ENCODE results near the gene BBS12.

BBS12 gene

GRCh38 chr4:122771724-122772123 is 39.2 kb downstream of the BBS12 start:
- DNase-seq (ENCODE audit: insufficient read length, low spot score) (no peak), FAIRE-seq (no peak)
- TF ChIP-seq POLR2A (IDR thresholded peaks at IDR 0.05; ENCODE audit: low read depth, low read length) (no peak), POU2F2 (IDR thresholded peaks at IDR 0.05; ENCODE audit: low read depth, low read length) (no peak), SPI1 (IDR thresholded peaks at IDR 0.05; ENCODE audit: low read depth, low read length) (no peak), PAX5 (IDR thresholded peaks at IDR 0.05; ENCODE audit: insufficient read depth, low read length, severe bottlenecking) (no peak), POLR2AphosphoS5 (IDR thresholded peaks at IDR 0.05; ENCODE audit: low read depth, low read length) (no peak), TAF1 (IDR thresholded peaks at IDR 0.05; ENCODE audit: low read depth, low read length) (no peak)

DNA sequence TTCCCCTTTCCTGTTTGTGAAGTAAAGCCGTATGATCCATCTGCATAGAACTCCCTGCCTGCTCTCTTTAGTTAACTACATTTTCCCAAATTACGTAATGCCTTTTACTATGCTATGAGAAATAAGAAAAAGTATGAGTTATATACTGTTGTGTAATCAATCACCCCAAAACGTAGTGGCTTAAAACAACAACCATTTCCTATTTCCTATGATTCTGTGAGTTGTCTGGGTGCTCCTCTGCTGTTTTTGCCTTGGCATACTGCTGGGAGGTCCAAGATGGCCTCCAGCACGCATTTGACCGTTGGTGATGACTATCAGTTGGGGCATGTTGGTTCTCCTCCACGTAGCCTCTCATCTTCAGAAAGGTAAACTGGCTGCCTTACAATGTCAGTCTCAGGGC is 39.8 kb downstream of the BBS12 start:
- FAIRE-seq = no peak
- no peak for DNase-seq (ENCODE audit: insufficient read length, low spot score)
- TF ChIP-seq POLR2AphosphoS5 (IDR thresholded peaks at IDR 0.05; ENCODE audit: low read depth, low read length) (no peak), POLR2A (IDR thresholded peaks at IDR 0.05; ENCODE audit: low read depth, low read length) (no peak), TAF1 (IDR thresholded peaks at IDR 0.05; ENCODE audit: low read depth, low read length) (no peak), SPI1 (IDR thresholded peaks at IDR 0.05; ENCODE audit: low read depth, low read length) (no peak), POU2F2 (IDR thresholded peaks at IDR 0.05; ENCODE audit: low read depth, low read length) (no peak), PAX5 (IDR thresholded peaks at IDR 0.05; ENCODE audit: insufficient read depth, low read length, severe bottlenecking) (no peak)

GRCh38 chr4:122772986-122773385 is 40.5 kb downstream of the BBS12 start:
- TF ChIP-seq SPI1 (IDR thresholded peaks at IDR 0.05; ENCODE audit: low read depth, low read length) (no peak), POLR2AphosphoS5 (IDR thresholded peaks at IDR 0.05; ENCODE audit: low read depth, low read length) (no peak), PAX5 (IDR thresholded peaks at IDR 0.05; ENCODE audit: insufficient read depth, low read length, severe bottlenecking) (no peak), POU2F2 (IDR thresholded peaks at IDR 0.05; ENCODE audit: low read depth, low read length) (no peak), TAF1 (IDR thresholded peaks at IDR 0.05; ENCODE audit: low read depth, low read length) (no peak), POLR2A (IDR thresholded peaks at IDR 0.05; ENCODE audit: low read depth, low read length) (no peak)
- FAIRE-seq (no peak), DNase-seq (ENCODE audit: insufficient read length, low spot score) (no peak)

- no peak for TF ChIP-seq SPI1 (IDR thresholded peaks at IDR 0.05; ENCODE audit: low read depth, low read length)
- TF ChIP-seq POLR2A (IDR thresholded peaks at IDR 0.05; ENCODE audit: low read depth, low read length) = no peak
- TF ChIP-seq POU2F2 (IDR thresholded peaks at IDR 0.05; ENCODE audit: low read depth, low read length) = no peak
- no peak for TF ChIP-seq POLR2AphosphoS5 (IDR thresholded peaks at IDR 0.05; ENCODE audit: low read depth, low read length)
- DNase-seq (ENCODE audit: insufficient read length, low spot score) (no peak), FAIRE-seq (no peak)
Observed at GRCh38 chr4:122775039-122775438, 42.5 kb downstream of the BBS12 start.

- FAIRE-seq (no peak), DNase-seq (ENCODE audit: insufficient read length, low spot score) (no peak)
- TF ChIP-seq POLR2A (IDR thresholded peaks at IDR 0.05; ENCODE audit: low read depth, low read length) = no peak
- no peak for TF ChIP-seq PAX5 (IDR thresholded peaks at IDR 0.05; ENCODE audit: insufficient read depth, low read length, severe bottlenecking)
- no peak for TF ChIP-seq POLR2AphosphoS5 (IDR thresholded peaks at IDR 0.05; ENCODE audit: low read depth, low read length)
- TF ChIP-seq POU2F2 (IDR thresholded peaks at IDR 0.05; ENCODE audit: low read depth, low read length) = no peak
- TF ChIP-seq TAF1 (IDR thresholded peaks at IDR 0.05; ENCODE audit: low read depth, low read length) = no peak
- no peak for TF ChIP-seq SPI1 (IDR thresholded peaks at IDR 0.05; ENCODE audit: low read depth, low read length)
Observed at GRCh38 chr4:122775987-122776836, 43.7 kb downstream of the BBS12 start.

DNA sequence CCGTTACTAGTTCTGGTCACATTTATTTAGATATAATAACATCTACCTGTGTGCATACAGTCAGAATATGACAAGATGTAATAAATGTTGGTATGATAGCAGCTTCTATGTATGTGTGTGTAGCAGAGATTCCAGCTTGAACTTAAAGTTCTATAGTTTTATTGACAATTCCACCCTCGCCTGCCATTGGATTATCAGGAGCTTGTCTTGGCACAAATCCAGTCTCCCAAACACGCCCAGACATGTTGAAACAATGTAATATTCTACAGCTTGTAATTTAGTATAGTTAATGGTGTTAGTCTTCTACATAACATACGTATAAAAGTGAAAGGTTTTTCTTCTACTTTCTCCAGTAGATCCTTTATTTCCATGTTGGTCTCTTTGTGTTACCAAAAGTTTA is 44.4 kb downstream of the BBS12 start:
- FAIRE-seq = no peak
- TF ChIP-seq SPI1 (IDR thresholded peaks at IDR 0.05; ENCODE audit: low read depth, low read length) (no peak), TAF1 (IDR thresholded peaks at IDR 0.05; ENCODE audit: low read depth, low read length) (no peak), POLR2AphosphoS5 (IDR thresholded peaks at IDR 0.05; ENCODE audit: low read depth, low read length) (no peak), PAX5 (IDR thresholded peaks at IDR 0.05; ENCODE audit: insufficient read depth, low read length, severe bottlenecking) (no peak), POLR2A (IDR thresholded peaks at IDR 0.05; ENCODE audit: low read depth, low read length) (no peak), POU2F2 (IDR thresholded peaks at IDR 0.05; ENCODE audit: low read depth, low read length) (no peak)

DNA sequence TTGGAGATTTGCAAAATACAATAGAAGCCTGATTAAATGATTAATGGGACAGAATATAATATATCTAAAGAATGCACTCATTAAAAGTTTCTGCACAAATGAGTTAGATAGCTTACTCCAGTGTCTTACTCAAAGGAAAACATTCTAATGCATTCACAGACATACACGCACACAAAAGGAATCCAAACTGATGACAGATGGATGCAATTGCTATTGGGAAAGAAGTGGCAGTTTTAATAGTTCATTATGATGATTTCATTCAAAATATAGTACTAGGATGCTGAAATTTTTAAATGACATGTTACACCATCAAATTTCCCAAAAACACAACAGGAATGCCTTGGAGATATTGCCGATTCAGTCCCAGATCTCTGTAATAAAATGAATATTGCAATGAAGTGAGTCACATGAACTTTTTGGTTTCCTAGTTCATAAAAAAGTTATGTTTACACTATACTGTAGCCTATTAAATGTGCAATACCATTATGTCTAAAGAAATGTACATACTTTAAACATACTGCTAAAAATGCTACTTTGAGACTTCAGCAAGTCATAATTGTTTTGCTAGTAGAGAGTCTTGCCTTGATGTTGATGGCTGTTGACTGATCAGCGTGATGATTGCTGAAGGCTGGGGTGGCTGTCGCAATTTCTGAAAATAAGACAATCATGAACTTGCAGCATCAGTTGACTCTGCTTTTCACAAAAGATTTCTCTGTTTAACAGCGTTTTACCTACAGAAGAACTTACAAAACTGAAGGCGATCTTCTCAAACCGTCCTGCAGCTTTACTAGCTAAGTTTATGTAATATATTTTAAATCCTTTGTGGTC is 45.6 kb downstream of the BBS12 start:
- no peak for DNase-seq (ENCODE audit: insufficient read length, low spot score)

More for the DNA sequence above, 44.4 kb downstream of the BBS12 start:
- DNase-seq (ENCODE audit: insufficient read length, low spot score) = no peak

GRCh38 chr4:122781486-122781885 is 49.0 kb downstream of the BBS12 start:
- DNase-seq (ENCODE audit: insufficient read length, low spot score) (no peak), FAIRE-seq (no peak)
- TF ChIP-seq SPI1 (IDR thresholded peaks at IDR 0.05; ENCODE audit: low read depth, low read length) (no peak), PAX5 (IDR thresholded peaks at IDR 0.05; ENCODE audit: insufficient read depth, low read length, severe bottlenecking) (no peak), POU2F2 (IDR thresholded peaks at IDR 0.05; ENCODE audit: low read depth, low read length) (no peak), TAF1 (IDR thresholded peaks at IDR 0.05; ENCODE audit: low read depth, low read length) (no peak), POLR2A (IDR thresholded peaks at IDR 0.05; ENCODE audit: low read depth, low read length) (no peak), POLR2AphosphoS5 (IDR thresholded peaks at IDR 0.05; ENCODE audit: low read depth, low read length) (no peak)

More for the DNA sequence above, 45.6 kb downstream of the BBS12 start:
- no peak for FAIRE-seq
- TF ChIP-seq SPI1 (IDR thresholded peaks at IDR 0.05; ENCODE audit: low read depth, low read length) = no peak
- no peak for TF ChIP-seq PAX5 (IDR thresholded peaks at IDR 0.05; ENCODE audit: insufficient read depth, low read length, severe bottlenecking)
- no peak for TF ChIP-seq POLR2A (IDR thresholded peaks at IDR 0.05; ENCODE audit: low read depth, low read length)
- TF ChIP-seq TAF1 (IDR thresholded peaks at IDR 0.05; ENCODE audit: low read depth, low read length) = no peak
- no peak for TF ChIP-seq POLR2AphosphoS5 (IDR thresholded peaks at IDR 0.05; ENCODE audit: low read depth, low read length)
- no peak for TF ChIP-seq POU2F2 (IDR thresholded peaks at IDR 0.05; ENCODE audit: low read depth, low read length)

Measured in GM12891 (cell line).